ENCODE measurements around the gene PARVG.
A peak's percentile ranks its signal among the peaks of the same experiment; 100 is the strongest.

The PARVG gene

DNA sequence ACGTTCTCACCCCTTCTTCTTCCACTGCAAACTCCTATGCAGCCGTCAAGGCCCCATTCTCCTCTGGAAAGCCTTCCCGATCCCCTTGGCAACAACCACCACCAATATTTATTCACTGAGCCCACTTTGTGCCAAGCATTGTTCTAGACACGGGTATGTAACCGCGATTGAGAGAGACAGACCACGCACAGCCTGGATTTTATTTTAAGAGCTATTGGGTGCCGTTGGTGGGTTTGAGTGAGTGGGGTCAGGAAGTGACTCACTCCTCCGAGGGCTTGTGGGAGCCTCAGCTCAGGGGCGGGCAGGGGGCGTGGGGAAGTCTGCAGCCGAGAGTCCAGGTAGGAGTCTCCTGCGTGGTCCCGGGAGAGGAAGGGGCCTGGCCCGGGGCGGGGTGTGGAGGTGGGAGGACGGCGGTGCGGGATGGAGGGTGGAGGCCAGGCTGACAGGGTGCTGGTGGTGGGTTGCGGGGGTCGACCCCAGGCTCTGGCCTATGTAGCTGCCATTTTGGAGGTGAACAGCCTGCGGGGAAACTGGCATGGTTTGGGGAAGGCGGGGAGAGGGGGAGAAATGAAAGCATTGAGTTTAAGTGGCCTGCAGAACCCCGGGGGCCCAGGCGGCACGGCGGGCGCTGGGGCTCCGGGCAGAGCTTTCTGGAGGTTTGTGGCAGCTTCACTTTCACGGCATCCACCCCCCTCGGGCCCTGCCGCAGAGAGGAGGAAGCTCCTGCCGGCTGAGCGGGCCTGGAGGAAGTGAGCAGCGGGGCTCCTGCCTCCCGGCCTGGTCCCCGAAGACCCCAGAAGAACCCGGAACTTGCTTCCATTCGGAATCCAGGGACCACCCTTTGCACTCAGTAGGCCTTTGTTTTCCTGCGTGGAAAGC is 547 bp downstream of the PARVG start:
- peak; percentile 43 for DNase-seq

DNA sequence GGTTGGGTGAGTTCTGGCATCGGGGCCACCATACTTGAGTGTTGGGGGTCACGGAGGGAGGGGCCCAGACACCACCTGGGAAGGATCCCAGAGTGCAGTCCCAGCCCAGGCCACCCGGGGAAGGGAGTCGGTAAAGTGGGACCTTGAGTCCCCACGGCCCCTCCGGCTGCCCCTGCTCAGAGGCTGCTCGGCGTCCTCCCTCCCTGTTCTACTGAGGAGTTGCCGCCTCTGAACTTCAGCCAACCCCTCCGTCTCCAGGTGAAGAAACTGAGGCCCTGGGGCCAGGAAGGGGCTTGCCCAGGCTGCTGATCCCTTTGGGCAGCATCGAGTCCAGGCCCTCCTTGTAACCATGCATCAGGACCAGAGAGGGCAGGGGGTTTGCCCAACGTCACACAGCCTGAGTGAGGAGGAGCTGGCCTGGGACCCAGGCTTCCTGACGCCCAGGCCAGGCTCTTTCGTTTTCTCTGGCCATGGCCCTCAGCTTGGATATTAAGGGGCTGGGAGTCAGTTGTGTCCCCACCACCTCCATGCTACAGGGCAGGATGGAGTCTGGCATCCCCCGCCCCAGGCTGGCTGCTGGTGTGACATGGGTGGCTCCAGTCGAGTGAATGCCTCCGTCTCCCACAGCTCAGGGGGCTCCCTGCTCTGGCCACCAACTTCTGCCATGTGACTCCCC is 1.3 kb downstream of the PARVG start:
- no peak for DNase-seq

DNA sequence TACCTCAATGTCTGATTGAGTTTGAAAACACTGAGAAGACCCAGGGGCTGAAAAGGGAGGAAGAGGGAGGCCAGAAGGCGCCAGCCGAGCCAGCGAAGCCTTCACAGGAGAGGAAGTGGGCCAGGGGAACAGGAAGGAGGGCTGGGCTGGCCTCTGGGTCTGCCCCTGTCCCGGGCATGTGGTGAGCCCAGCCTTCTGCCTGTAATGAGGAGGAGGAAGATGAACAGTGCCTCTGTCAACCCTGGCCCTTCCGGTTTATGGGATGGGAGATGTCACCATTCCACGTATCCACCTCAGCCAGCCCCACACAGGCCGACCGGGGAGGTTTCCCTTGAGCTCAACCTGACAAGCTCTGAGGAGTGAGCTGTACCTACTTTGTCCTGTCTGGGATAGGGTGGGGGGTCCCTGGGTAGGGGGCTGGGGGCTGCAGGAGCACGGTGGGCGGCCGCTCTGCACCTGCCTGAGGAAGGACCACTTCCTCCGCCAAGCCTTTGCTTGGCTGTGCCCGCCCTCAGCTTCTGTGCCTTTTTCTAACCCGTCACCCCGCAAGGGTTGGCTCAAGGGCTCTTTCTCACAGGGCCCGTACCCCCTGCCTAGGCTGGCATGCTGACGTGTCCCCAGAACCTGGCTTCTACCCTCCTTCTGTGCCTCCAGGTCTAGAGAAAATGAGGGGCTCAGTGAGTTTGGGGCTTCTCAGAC is 2.0 kb downstream of the PARVG start:
- DNase-seq, result no peak

DNA sequence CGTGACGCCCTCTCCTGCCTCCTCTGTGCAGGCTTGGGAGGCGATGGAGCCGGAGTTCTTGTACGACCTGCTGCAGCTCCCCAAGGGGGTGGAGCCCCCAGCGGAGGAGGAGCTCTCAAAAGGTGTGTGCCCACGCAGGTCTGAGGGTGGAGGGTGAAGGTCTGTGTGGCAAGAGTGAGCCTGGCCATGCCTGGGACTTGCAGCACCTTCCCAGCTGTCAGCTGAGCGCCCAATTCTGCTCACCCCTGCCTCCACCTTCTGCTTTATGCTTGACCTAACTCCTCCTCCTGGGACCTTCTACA is 2.5 kb downstream of the PARVG start:
- no peak for DNase-seq

DNA sequence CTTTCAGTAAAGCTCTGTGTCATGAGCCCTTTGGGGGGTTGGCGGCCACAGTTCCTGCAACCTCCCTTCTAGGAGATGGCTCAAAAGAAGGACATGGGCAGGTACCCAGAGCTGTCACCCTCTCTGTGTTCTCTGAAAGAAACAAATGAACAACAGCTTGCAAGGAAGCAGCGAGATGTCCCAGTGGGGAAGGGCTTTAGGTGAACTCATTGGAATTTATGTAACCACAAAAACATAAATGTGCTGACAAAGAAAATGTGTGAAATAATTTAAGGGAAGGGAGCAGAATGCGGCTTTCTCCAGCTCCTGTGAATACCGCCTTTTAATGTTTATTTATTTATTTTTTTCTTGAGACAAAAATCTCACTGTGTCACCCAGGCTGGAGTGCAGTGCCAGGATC is 3.3 kb downstream of the PARVG start:
- no peak for DNase-seq

DNA sequence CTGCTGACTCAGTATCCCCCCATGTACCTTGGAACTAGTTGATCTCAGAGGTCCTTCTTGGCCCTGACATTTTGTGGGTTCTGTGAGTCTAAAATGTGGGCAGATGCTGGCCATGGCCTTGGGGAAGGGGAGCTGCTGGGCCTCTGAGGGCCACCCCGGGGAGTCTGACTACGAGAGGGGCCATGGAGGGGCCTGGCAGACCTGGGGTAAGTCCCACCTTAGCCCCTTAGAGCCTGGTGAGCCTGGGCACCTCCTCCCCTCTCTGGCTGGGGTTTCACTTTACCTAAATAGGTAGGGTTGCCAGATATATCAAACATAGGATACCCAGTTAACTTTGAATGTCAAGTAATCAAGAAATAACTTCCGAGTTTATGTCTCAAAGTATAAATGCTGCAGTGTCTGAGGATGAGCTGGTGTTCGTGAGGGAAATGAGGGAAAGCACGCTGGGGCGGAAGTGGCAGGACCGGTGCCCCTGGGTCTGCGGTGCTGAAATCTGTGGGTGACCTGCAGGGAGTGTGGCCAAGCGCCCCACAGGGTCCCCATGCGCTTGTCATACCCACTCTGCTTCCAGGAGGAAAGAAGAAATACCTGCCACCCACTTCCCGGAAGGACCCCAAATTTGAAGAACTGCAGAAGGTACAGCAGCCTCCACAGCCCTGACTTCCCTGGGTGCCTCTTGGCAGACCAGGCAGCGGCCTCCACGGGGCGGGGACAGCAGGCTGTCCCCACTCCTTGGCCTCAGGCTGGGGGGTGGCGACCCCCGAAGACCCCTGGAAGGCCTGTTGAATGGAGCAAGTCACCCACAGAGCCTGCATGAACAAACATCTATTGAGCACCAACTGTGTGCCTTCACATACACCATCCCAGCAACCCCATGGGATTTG is 4.8 kb downstream of the PARVG start:
- no peak for DNase-seq

DNA sequence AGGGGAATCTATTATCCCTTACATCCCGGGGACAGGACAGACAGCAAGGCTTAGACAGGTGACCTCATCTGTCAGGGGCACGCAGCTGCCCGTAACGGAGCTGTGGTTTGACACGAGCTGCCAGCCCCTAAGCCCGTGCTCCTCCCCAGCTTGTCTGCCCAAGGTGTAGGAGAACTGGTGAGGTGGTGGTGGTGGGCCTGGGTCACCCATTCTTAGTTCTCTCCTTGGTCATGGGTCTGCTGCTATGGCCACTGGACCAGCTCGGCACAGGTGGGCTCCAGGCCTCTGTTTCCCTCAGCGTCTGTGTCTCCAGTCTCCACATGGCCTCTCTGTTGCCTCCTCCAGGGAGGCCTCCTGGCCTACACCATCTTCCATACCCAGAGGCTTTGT is 5.4 kb downstream of the PARVG start:
- no peak for DNase-seq

DNA sequence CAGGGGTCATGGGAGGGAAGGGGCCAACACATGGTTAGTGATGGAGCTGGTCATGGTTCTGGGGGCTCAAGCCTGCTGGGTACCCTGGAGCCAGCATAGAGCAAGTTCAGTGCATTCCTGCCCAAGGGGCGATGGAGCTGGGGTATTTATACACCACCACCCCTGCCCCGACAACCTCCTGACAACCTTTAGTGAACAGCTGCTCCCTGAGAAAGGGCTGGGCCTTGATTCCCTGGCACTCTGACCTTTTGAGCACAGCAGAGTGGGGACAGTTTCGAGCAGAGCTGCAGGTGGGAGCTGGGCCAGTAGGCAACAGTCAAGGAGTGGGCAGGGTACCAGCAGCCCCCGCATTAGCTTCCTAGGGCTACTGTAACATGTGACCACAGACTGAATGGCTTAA is 6.0 kb downstream of the PARVG start:
- no peak for DNase-seq

DNA sequence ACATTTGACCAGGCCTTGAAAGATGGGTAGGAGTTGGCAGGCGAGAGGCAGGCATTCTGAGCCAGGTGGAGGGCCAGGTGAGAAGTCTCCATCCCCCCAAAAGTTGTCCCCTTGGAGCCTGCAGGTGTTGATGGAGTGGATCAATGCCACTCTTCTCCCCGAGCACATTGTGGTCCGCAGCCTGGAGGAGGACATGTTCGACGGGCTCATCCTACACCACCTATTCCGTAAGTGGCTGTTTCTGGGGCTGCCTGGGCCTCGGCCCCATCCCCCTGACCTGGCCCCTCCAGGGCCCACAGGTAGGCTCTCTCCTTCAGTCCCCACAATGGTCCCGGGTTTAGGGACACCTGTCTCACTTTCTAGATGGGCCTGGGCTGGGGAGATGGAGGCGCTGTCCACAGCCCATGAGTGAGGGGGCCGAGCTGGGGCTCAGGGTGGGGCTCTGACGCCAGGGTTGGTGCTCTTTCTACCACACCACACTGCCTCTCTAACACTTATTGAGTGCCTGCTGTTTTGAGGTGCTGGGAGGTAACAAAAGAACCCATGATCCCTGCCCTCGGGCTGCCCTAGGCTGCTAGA is 7.0 kb downstream of the PARVG start:
- DNase-seq, result no peak

DNA sequence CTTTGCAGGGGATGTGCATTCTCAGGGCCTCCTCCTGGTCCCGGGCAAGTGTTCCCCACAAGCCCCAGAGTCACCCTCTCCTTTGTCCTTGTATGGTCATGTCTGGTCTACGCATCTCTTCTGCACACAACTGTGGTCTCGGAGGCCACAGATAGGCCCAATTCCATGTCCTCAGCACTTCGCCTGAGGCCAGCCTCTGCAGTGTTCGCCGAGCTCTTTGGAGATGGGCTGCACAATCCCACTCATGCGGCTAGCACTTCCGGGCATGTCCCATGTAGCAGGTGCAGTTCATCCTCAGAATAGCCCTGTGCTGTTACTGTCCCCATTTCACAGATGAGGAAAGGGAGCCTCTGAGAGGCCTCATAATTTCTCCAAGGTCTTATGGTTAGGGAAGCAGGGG is 7.6 kb downstream of the PARVG start:
- no peak for DNase-seq

DNA sequence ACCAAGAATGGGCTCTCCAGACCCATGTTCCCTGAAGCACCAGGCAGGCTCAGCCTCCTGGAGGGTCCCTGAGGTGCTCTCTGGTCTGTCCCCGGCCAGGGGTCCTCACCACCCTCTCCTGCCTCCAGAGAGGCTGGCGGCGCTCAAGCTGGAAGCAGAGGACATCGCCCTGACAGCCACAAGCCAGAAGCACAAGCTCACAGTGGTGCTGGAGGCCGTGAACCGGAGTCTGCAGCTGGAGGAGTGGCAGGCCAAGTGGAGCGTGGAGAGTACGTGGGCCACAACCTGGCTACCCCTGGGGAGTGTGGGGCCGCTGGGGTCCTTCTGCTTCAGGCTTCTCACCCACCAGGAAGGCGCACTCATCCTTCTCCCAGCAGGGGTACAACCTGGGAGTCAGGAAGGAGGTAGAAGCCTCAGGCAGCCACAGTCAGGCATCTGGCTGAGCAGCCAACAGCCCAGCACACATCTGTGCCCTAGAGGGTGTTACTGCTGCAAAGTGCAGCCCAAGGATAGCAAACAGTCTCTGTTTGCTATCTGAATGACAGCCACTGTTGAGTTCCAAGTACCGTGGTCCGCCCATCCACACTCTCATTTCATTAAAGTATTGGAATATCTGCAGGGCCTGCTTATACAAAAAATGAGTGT is 8.4 kb downstream of the PARVG start:
- no peak for DNase-seq

DNA sequence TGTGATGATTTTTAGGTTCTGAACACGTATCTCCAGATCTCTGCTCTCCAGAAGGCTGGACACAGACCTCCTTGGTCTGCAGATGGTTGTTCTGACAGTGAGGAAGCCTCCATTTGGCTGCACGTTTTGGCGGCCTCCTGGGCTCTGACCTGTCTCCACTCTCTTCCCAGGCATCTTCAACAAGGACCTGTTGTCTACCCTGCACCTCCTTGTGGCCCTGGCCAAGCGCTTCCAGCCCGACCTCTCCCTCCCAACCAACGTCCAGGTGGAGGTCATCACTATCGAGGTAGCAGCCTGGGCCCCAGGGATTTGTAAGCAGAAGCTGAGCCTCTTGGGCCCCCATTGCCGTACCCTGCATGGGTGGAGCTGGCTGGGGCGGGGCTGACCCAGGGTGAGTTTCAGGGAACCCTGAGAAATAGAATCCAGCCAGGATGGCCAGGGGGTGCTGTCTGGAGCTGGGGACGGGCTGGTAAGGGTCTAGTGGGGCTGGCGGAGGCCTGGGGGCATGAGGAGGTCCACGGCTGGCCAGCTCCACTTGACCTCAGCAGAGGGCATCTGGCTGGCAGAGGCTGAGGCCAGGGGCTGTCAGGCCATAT is 9.8 kb downstream of the PARVG start:
- DNase-seq, result no peak

DNA sequence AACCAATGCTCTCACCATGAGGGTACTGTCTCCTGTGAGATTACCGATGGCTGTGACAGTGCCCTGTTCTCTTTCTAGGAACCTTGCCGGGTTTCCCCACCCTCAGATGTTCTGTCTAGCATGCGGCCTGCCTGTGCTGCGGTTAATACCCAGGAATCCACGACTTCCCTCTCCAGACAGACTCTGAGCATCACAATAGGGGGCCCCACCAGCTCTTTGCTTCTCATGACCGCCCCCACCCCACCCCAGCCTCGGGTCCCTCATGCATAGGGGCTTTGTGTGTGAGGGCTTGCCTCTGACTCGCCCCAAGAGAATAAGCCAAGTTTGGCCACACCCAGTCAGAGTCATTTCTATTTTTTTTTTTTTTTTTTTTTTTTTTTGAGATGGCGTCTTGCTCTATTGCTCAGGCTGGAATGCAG is 10.3 kb downstream of the PARVG start:
- no peak for DNase-seq

DNA sequence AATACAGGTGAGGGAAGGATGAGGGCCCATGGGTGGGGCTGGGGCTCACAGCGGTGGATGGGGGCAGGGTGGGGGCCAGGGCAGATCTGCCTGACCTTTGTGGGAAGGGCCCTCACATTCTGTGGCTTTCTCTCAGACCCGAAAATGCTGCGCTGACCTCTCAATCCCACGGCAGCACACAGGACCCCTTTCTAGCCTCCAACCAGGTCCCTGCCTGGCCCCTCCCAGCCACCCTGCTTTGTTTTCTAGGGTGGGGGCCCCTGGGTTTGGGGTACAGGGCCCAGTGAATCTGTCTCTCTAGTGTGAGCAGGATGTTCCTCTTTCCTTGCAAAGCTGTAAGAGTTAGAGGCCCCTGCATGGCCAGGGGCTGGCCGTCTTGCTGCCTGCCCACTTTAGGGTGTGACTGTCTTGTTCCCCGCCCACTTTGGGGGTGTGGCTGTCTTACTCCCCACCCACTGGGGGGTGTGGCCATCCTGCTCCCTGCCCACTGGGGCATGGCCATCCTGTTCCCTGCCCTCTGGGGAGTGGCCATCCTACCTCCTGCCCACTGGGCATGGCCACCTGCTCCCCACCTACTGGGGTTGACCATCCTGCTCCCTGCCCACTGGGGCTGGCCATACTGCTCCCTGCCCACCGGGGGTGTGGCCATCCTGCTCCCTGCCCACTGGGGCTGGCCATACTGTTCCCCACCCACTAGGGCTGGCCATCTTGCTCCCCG is 11.5 kb downstream of the PARVG start:
- DNase-seq, result no peak

DNA sequence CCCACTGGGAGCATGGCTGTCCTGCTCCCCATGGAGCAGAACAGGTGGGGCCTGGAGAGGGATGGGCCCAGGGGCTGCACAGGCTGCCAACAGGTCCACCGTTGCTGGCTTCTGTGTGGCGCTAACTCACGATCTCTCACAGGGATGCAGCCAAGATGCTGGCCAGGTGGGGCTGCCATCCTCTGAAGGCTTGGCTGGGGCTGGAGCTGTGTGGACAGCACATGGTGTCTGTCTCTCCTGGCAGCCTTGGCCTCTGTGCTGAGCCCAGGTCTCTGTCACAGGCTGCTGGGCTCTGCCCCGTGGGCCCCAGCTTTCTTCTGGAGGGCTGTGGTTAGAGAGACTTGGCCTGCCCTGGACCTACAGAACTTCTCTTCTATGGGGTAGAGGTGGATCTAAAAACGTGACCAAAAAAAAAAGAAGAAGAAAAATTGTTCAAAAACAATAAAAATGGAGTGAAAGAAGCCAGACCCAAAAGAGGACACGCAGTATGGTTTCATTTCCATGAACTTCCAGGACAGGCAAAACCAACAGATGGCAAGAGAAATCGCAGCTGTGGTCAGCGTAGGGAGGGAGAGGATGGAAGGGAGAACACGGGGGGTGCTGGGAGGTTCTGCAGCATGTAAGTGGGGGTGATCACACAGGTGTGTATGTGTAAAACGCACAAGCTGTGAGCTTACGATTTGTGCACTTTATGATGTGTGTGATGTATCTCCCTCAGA is 12.2 kb downstream of the PARVG start:
- no peak for DNase-seq

DNA sequence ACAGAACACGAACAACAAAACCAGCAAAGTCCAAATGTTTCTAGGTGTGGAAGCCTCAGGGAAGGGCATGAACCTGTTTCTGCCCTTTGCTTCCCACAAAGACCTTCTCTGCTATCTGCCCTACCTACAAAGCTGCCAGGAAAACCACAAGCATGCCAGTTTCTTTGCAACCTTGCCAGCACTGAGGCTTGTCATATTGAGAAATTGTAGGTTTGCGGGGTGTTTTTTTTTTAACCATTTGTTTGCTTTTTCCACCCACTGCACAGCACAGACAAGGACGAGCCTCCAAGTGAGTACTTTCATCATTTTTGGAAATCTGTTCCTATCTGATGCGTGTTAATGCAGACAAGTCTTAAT is 12.8 kb downstream of the PARVG start:
- no peak for DNase-seq

DNA sequence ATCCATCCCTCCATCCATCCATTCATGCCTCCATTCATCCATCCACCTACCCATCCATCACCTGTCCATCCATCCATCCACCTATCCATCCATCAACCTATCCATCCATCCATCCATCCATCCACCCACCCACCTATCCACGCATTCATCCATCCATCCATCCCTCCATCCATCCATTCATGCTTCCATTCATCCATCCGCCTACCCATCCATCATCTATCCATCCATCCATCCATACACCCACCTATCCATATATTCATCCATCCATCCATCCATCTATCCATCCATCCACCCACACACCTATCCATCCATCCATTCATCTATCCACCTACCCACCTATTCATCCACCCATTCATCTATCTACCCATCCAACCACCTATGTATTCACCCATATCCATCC is 13.8 kb downstream of the PARVG start:
- no peak for DNase-seq

DNA sequence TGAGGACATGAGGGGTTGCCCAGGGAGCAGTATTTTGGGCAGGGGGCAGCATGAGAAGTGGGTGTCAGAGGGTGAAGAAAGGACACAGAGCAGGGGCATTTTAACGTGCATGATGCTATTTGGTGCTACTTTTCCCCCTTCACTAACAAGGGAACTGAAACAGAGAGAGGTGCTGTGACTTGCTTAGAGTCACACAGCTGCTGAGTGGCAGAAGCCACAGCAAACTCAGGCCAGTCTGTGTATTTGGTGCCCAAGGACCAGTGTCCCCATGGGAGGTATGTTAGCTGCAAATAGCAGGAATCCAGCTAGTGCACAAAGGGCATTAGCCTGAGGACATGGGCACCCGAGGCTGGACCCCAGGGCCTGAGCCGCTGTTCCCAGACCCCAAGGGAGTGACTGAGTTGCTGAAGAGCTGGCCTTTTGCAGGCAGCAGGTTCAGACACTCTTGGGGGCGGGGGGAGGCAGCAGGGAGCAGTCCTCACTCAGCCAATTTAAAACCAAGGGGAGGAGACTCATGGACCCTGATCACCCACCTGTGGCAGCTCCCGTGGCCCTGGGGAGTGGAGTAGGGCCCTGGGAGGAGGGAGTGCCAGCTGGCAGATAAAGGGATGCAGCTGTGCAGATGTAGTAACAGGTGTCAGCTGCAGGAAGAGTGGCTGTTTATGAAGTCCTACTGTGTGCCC is 14.6 kb downstream of the PARVG start:
- no peak for DNase-seq

DNA sequence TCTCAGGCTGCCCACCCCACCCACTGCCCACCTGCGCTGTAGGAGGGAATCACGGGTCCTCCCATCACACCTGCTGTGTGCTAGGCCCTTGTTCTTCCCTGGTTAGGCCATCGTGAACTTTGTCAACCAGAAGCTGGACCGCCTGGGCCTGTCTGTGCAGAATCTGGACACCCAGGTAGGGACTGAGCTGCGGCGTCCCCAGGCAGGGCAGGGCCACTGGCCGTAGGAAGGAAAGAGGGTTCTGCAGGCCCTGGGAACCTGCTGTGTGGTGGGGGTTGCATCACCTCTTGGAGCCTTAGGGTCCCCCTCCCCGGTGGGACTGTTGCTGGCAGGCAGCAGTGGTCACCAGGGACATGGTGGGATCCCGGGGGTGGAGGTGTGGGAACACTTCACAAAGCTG is 15.5 kb downstream of the PARVG start:
- no peak for DNase-seq

DNA sequence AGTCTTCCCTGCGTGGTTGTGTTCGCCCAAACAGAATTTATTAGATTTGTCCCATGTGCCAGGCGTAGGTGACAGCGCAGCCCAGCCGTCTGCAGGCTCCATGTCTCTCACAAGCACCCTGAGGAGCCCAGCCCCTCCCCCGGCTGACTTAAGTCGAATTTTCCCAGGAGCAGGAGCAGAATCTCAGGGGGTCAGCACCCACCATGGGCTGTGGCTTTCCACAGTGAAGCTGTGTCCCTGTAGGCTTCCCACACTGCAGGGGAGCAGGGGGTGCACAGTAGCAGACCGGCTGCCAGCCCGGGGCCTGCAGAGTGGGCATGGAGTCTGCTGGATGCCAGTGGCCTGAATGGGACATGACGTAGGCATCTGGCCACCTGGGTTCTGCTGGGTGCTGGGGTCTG is 16.0 kb downstream of the PARVG start:
- no peak for DNase-seq

All from activated CD4-positive, alpha-beta T cell treated with anti-CD3 and anti-CD28 coated beads for 1 hour (primary cell).